DMS 273 (cell line): ENCODE results near the gene CYP4F8.
"Not testable (repeated sequence)": the region's sequence is repeated elsewhere in the genome, so short reads cannot be mapped to it uniquely, and the experiment has no call there.

Source experiments
- DNase-seq: peaks from one replicate; lab custom pipeline; 2025; ENCODE audit not compliant: unreplicated experiment; lab: John Stamatoyannopoulos, UW

The CYP4F8 gene

DNA sequence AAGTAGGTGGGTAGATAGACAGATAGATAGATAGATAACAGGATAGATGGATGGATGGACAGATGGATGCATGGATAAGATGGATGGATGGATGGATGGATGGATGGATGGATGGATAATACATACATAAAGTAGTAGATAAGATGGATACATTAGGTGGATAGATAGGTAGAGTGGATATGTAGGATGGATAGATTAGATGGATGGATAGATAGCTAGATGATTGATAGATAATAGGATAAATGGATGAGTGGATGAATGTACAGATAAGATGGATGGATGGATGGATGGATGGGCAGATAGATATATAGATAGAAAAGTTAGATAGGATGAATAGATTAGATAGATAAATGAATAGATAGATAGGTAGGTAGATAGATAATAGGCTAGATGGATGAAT lies 27.8 kb downstream of the CYP4F8 start:
- DNase-seq, result no peak

DNA sequence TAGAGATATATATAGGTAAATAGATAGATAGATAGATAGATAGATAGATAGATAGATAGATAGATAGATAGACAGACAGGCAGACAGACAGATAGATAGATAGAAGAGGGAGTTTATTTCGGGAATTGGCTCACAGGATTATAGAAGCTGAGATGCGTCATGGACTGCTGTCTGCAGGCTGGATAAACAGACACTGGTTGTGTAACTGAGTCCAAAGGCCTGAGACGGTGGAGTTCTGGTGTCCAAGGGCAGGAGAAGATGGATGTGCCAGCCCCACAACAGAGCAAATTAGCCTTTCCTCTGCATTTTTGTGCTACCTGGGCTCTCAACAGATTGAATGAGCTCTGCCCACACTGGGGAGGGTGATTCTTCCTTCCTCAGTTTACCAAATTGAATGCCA lies 28.4 kb downstream of the CYP4F8 start:
- DNase-seq, result no peak

DNA sequence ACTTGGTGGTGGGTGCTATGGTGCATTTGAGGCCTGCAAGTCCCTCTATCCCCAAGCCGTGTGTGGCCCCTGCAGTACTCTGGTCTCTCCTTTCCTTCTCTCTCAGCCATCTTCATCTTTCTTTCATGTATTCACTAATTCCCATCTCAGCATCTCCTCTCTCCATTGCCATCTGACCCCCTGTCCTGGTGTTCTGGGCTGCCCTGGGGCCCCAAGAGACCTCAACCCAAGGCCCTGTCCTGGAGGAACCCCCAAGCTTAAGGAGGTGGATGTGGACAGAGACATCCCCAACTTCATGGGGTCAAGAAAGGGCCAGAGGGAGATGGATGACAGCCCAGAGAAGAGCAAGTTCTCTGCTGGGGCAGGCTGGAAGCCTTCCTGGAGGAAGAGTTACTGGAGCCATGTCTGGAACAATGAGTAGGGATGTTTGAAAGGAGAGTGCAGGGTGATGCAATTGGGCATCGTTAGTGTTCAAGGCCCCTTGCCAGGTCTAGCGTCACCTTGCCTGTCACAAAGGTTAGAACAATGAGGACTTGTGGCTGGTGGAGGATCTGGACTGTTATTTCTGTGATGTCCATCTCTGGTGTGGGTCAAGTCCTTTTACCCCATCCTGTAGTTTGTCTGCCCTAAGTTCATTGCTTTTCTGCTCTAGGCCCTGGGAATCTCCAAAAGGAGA lies 29.2 kb downstream of the CYP4F8 start:
- DNase-seq, result no peak

- DNase-seq, result no peak
Measured at GRCh38 chr19:15644816-15645215, 29.8 kb downstream of the CYP4F8 start.

DNA sequence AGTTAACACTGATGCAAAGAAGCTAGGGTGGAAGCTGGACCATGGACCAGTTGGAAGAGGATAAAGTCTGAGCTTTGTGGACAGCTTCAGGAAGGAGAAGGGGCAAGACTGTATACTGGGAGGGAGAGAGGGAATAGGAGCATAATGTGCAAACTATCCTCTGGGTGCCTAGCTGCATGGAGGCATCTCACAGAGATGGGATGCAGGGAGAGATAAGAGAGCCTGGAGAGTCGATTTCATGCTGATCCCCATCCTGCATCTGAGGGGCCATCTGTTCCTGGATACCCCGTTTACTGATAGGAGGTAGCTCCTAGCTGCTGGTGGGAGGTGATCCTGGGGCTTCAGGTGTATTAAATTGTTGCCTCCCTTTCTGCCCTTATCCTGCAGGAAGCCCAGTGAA lies 34.5 kb downstream of the CYP4F8 start:
- DNase-seq, result no peak

DNA sequence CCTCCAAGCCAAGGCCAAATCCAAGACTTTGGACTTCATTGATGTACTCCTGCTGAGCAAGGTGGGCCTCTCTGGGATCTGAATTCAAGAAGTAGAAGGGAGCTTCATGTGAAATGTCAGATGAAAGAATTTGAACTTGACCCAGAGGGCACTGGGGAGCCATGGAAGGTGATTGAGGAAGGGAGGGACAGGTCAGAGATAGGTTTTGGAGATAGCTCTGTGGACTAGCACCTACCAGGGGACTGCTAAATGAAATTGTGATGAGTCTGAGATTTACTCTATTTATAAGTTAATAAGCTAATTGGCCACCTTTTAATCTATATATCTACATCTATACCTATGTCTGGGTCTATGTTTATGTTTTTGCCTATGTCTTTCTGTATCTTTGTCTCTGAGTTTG lies 35.1 kb downstream of the CYP4F8 start:
- DNase-seq, result not testable (repeated sequence)

GRCh38 chr19:15651791-15652190 lies 36.8 kb downstream of the CYP4F8 start:
- no peak for DNase-seq

GRCh38 chr19:15652559-15653278 lies 37.7 kb downstream of the CYP4F8 start:
- DNase-seq, result no peak

GRCh38 chr19:15656467-15656866 lies 41.4 kb downstream of the CYP4F8 start:
- no peak for DNase-seq

GRCh38 chr19:15663247-15663646 lies 48.2 kb downstream of the CYP4F8 start:
- DNase-seq, result no peak

DNA sequence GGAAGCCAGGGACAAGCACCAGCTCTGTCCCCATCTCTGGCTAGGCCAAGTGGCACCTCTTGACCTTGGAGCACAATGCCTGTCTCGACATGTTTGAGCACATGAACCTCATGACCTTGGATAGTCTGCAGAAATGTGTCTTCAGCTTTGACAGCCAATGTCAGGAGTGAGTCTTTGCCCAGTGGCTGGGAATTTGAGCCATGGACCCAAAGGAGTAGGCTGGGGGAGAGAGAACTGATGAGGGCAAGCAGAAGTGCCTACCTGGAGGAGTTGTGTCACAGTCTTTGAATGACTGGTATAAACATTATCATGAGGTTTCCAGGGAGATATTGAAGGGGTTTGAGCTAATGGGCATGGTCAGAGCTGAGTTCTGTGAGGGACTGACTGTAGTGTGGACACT lies 51.2 kb downstream of the CYP4F8 start:
- no peak for DNase-seq

GRCh38 chr19:15666883-15667282 lies 51.9 kb downstream of the CYP4F8 start:
- no peak for DNase-seq

- DNase-seq, result no peak
Measured at GRCh38 chr19:15669440-15669839, 54.4 kb downstream of the CYP4F8 start.

DNA sequence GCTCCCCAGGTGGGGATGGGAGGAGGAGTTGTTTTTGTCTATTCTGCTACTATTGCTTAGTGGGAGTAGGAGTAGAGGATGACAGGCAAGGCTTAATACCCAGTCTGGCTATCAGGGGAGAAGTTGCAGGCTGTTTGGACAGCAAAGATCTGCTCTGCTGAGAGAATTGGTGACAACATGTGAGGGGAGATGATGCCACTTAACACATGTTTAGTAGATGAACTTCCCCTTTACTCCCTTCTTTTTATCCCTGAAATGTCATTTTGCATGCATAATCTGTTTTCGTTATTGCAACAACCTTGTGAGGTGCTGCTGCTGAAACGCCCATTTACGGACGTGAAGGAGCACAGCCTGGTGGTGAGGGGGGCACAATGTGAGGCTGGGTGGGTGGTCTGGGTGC lies 54.9 kb downstream of the CYP4F8 start:
- no peak for DNase-seq

DNA sequence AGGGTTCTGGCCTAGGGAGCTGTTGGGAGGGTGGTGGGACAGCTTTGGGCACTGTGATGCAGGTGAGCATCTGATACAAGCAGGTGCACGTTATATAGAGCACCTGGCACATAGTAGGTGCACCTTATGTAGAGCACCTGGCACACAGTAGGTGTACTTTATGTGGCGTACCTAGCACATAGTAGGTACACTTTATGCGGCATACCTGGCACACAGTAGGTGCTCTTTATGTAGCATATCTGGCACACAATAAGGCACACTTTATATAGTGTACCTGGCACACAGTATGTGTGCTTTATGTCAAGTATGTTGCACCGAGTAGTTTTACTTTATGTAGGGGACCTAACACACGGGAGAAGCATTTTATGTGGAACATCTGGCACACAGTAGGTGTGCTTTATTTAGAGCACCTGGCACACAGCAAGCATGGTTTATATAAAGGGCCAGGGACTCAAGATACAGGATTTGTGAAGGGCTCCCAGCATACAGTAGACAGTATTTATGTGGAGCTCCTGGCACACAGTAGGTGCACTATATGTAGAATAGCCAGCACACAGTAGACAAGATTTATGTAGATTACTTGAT lies 56.3 kb downstream of the CYP4F8 start:
- no peak for DNase-seq

DNA sequence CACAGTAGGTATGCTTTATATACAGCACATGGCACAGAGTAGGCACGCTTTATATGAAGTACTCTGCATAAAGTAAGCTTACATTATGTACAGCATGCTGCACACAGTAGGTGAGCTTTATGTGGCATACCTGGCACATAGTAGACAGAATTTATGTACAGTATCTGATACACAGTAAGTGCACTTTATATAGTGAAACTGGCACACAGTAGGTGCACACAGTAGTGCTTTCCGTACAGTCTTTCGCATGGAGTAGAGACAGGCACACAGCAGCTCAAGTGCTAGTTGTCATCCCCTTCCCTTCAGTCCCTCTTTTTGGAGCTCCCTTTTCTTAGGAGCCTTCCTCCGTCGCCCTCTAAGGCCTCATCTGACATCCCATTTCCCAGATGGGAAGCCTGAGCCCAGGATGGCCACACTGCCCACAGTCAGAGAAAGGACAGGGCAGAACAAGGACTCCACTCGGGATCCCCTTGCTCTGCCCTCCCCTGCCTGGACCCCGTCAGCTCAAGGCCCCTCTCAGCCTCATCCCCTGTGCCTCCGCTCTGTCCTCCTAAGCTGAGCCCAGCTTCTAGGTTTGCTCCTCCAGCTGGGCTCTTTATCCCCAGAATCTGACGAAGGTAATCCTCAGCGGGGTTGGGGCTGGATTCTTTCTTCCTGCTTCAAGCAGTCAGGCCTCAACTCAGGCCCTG lies 57.0 kb downstream of the CYP4F8 start:
- no peak for DNase-seq

GRCh38 chr19:15672580-15673175 lies 57.7 kb downstream of the CYP4F8 start, which contains the start of gene CYP4F12:
Gene CYP4F12, plus strand, starts transcription at chr19:15673087. Its CDS starts 443 bp downstream, at chr19:15673530.
- DNase-seq, result peak; percentile 31

- DNase-seq, result no peak
Measured at GRCh38 chr19:15673176-15673654, 58.2 kb downstream of the CYP4F8 start.

DNA sequence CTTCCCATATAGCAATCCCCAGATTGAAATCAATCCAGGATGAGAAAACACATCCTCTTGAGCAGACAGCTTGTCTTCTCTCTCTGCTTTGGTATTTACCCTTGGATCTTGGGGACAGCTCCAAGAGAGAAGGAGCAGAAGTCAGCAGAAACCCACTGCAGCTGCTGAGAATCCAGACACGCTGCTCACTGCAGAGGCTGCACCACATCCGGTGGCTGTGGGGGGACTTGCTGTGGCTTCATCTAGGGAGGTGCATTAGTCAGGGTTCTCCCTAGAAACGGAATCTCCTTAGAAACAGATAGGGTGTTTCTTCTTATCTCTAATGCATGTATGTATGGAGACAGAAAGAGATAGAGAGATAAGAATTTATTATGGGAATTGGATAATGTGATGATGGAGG lies 60.5 kb downstream of the CYP4F8 start:
- DNase-seq, result no peak

DNA sequence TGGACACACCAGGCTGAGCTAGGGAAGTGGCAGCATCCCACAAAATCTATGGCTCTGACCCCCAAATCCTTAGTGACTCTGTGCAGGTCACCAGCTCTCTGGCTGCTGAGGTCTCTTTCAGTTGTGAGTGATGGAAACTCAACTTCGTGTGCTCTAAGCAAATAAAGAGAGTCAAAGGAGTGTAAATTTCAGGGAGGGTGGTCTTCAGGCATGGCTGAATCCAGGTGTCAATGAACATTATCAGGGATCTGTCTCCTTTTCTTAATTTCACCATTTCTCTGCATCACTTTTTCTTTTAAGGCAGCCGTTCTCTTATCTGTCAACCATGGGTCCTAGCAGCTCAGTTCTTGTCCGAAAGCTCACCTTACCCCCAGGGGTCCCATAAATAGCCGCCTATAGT lies 64.1 kb downstream of the CYP4F8 start:
- no peak for DNase-seq

- DNase-seq, result not testable (repeated sequence)
Measured at GRCh38 chr19:15679865-15680264, 64.8 kb downstream of the CYP4F8 start.
